GM13976 (cell line): ENCODE results near the gene NUP214.

ENCODE experiments used
- DNase-seq: peaks from one replicate; pipeline ENCODE4 v3.0.0; 2012; ENCODE audit warnings: low spot score
- CTCF ChIP-seq: IDR thresholded peaks from 2 replicates; pipeline ENCODE4 v1.5.1; 2012; ENCODE audit warnings: borderline replicate concordance, mild to moderate bottlenecking; ENCODE audit not compliant: insufficient read depth; ENCODE audit errors: extremely low read depth, missing control alignments, control extremely low read depth
- in situ Hi-C: fragments of 300-500 bp; cut with MboI; formaldehyde crosslinking; loops from one replicate; pipeline ENCODE4 v1.12.0; 2022; ENCODE audit warnings: low sequenced_read_pairs, mixed read lengths, inconsistent platforms; ENCODE audit not compliant: unreplicated experiment

Gene NUP214

GRCh38 chr9:131084661-131085369 is 40.6 kb upstream of the NUP214 start:
- no peak for DNase-seq
- no peak for TF ChIP-seq CTCF
- in situ Hi-C loops, result no loop called here

- in situ Hi-C loops, result no loop called here
- no peak for DNase-seq
- no peak for TF ChIP-seq CTCF
Measured at GRCh38 chr9:131085370-131086122, 39.8 kb upstream of the NUP214 start.

GRCh38 chr9:131087354-131087893 is 38.0 kb upstream of the NUP214 start:
- no peak for TF ChIP-seq CTCF
- in situ Hi-C loops, result no loop called here
- no peak for DNase-seq

GRCh38 chr9:131090025-131090787 is 35.2 kb upstream of the NUP214 start:
- no peak for DNase-seq
- TF ChIP-seq CTCF, result no peak
- in situ Hi-C loops, result no loop called here

- DNase-seq, result no peak
- TF ChIP-seq CTCF, result no peak
- in situ Hi-C loops, result no loop called here
Measured at GRCh38 chr9:131091352-131091992, 33.9 kb upstream of the NUP214 start.

GRCh38 chr9:131092030-131092429 is 33.4 kb upstream of the NUP214 start:
- TF ChIP-seq CTCF, result no peak
- in situ Hi-C loops, result no loop called here
- DNase-seq, result no peak
